EL (cell line): ENCODE data around the gene HPGDS.
"Not testable (repeated sequence)": the region's sequence is repeated elsewhere in the genome, so short reads cannot be mapped to it uniquely, and the experiment has no call there.

Experiments
- DNase-seq: peaks from one replicate; pipeline ENCODE4 v3.0.0-alpha.2; 2016

The HPGDS gene

DNA sequence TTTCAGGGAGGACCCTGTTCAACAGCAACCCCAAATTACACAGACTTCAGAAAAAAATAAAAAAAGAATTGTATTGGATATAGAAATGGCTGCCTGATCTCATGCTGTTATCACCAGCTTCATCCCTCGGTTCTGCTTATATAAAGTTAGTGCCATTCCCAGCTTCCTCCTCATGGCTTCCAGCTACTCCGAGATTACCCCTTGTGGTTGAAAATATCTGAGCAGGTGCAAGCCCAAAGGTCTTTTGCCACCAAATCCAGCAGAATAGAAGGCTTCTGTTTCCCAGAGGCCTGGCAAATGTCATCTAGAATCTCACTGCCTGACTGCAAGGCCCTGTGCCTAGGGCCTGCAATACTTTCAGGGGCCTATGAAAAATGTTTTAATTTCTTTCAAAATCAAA, 13.8 kb upstream of the HPGDS start:
- no peak for DNase-seq

DNA sequence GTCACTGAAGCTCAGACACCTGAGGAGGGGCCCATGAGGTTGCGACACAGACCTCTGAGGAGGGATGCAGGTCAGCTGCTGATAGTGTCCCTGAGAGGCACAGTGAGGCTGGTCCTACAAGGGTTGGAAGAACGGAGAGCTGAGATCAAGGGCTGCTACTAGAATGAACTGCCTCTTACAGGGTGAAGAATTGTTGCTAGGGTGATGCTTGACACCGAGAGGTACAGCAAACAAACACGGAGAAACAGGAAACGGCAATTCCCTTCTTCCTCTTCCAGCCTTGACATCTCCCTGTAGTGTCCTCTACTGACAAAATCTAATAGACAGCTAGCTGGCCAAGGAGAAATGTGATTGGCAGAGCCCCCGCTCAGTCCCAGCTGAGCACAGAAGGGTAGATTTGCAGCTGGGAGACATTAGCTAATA, 11.8 kb upstream of the HPGDS start:
- DNase-seq: no peak

DNA sequence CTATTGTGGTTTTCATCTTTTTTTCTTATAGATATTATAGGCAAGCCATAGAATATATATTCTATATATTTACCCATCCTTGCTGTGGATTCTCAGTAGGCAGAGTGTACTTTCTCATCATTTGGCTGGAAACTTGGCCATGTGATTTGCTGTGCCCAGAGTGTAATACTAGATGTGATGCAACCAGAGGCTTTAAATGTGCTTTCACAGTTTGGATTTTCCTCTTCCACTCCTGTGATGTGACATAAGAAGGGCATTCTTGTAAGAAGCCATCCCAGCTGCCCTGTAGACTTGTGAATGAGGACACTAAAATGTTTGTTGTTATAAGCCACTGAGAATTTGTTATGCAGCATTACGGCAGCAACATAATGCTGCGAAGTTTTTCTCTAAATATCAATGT, 10.4 kb upstream of the HPGDS start:
- no peak for DNase-seq

DNA sequence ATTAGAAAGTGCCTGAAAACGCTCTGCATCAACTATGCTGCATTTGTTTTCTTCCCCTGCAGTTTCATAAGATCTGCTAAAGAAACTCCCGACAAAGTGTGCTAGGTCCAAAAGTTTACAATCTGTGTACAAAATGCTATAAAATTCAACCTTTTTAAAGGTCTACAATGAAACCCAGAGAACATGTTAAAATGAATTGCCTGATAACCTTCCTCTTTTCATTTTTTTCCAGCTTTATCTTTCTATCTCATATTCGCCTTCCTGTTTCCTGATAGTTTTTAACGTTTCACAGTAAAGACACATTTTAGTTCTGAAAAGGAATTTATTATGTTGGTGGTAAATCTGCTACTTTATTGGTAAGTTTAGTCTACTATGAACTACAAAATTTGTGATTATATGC, 9.5 kb upstream of the HPGDS start:
- DNase-seq: no peak

- DNase-seq: no peak
Measured at GRCh38 chr4:94351319-94351718, 8.7 kb upstream of the HPGDS start.

GRCh38 chr4:94350095-94350494, 7.5 kb upstream of the HPGDS start:
- DNase-seq: no peak

DNA sequence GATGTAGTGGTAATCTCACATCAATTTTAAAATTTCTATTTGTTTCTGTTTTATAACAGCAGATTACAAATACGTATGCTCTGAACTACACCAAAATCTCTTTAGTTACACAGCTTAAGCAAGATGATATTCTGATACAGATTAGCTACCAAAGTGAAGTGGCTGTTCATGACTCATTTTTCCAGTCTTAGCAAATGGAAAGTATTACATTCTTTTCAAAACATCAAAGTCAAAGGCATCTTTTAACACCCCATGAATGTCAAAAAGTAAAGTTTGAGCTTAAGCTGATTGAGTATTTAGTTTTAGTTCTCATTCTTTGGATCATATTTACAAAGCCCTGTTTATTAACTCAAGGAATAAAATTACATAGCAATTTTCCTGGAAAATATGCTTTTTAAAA, 6.6 kb upstream of the HPGDS start:
- DNase-seq: peak; percentile 21

DNA sequence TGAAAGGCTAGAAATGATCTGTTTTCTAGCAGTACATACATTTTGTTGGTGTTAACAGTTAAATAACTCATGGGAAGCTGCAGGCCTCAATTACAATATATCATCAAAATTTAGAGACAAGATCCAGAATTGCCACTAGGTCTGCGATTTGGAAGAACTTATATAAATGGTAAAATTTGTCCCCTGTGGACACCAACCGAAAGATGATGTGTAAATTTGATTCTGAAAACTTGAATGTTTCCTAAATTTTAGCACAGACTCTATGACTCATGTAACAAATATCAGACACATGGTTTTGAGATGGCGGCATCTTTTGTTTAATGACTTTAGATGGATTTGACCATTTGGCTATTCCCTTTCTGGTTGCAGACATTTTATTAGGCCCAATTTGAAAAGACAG, 6.0 kb upstream of the HPGDS start:
- peak; percentile 5 for DNase-seq

- DNase-seq: no peak
Measured at GRCh38 chr4:94346541-94346940, 3.9 kb upstream of the HPGDS start.

DNA sequence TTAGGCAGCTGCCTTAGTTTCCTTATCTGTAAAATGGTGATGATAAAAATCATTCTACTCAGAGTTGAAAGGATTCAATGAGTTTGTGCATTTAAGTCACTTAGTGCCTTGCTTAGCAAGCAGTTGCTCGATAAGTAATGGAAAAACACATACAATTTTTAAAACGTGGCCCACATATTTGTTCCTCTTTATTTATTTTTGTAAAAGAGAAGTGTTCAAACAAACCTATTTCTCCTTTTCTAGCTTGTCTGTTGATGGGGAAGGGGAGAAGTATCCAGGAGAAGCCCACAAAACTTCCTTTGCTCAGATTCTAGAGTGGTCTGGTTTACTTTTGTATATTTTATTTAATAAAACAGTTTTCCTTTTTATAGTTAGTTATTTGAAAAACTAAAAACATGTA, 3.3 kb upstream of the HPGDS start:
- DNase-seq: no peak

DNA sequence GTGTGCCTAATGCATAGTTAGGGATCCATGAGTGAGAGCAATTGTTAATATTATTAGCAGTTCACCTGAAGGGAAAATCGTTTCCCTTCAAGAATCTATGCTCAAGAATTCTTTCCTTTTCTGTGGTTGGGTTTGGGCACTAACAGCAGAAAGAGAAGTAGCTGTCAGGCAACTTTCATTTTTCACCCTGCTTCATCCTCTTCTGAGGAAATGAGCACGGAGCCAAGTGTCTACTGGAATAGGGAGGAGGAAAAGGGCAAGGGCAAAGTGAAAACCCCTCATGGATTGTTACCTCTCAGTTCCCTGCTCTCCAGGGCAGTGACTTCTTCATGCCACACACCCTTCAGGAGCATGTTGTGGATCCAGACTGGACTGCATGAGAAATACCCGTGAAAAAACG, 2.6 kb upstream of the HPGDS start:
- DNase-seq: no peak

DNA sequence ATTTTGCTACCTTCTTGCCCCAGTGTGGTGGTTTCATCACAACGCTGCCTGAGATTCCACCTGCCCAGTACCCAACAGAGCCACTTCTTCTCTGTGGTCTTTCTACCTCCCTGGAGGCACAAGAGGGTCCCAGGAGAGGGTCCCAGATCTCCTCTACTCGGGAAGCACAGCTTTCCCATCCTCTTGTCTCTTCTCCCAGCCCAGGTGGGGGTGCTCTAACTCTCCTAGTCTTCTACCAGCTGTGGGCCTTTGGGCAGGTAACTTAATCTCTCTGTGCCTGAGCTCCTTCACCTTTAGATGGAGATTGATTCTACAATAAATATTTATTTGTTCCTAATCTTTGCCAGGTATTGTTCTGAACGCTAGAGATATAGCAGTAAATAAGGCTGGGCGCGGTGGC, 1.8 kb upstream of the HPGDS start:
- DNase-seq: no peak

GRCh38 chr4:94341481-94342370, 910 bp downstream of the HPGDS start:
- no peak for DNase-seq

DNA sequence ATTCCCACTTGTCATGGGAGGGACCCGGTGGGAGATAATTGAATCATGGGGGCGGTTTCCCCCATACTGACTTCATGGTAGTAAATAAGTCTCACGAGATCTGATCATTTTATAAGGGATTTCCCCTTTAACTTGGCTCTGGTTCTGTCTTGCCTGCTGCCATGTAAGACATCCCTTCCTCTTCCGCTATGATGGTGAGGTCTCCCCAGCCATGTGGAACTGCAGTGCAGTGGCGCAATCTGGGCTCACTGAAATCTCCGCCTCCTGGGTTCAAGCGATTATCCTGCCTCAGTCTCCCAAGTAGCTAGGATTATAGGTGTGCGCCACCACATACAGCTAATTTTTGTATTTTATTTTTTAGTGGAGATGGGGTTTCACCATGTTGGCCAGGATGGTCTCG, 2.9 kb downstream of the HPGDS start:
- DNase-seq: no peak

DNA sequence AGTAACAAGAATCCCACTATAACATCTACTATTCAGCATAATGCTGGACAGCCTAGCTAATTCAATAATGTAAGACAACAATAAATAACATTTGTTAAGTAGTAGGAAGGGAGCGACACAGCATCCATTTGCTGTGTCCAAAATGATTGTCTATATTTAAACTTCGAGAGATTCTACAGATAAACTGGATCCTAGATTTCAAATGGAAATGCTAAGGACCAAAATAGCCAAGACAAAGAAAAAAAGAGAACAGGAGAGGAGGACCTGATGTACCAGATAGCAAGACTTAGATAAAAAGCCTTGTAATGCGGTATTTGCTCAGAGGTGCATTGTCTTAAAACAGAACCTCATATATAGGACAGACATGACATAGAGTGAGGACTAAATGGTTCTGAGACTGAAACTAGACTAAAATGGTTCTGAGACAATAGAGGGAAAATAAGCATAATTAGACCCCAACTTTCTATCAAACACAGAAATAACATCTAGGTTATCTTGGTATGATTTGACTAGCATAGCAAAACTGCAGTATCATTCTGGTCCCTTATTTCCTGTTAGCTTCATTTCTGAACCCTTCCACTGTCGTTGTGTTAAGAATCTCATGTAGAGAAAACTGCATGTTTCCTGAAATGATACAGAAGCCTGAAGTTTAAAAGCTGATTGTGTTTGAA, 3.8 kb downstream of the HPGDS start:
- no peak for DNase-seq

GRCh38 chr4:94336791-94337190, 5.8 kb downstream of the HPGDS start:
- DNase-seq: not testable (repeated sequence)

DNA sequence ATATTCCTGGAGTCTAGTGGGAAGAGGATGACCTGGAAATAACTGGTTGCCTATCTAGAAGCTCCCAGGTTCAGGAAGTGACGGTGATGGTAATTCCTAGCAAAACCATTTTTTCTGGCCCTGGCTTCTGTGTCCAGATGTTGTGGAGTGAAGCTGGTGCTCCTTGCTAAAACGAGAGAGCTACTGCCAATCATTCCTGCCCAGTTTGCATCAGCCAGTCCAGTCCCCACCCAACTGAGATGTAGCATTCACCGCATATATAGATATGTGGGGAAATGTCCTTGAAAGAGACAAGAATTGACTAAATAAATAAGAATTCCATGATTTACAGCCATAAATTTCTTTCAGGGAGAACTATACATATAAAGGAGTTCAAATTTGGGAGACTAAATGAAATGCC, 6.3 kb downstream of the HPGDS start:
- no peak for DNase-seq

DNA sequence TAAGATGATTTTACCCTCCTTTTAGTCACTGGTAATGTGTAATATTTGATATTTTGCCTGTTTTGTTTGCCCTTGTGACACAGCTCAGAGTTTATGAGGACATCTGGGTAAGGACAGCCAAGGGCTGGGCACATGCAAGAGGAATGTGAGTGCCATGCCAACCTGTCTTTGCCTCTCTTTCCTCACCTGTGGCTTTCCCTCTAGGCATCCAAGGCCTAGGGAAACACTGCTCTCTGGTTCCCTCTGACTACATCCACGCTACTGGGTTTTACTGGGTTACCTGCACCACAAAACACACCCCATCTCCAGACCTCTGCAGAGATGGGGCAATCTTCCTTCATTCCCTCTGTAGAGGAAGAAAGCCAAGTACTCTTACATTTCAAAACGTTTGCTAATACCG, 7.7 kb downstream of the HPGDS start:
- DNase-seq: no peak

- no peak for DNase-seq
Measured at GRCh38 chr4:94334476-94334875, 8.2 kb downstream of the HPGDS start.

DNA sequence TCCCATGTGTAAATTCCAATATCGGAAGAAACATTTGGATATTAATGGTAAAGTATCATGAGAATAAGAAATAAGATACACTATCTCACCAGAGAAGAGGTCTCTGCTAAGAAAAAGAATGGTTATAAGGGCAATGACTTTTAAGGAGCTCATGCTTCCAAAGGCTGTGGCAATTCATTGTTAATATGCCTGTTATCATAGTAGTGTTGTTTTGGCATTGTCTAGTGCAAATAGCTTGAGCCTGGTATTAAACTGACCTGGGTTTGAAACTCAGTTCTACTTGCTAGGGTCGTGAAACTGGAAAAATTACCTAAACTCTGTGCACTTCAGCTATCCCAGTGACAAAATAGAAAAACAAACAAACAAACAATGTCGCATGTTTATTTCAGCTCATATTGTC, 8.8 kb downstream of the HPGDS start:
- DNase-seq: no peak

DNA sequence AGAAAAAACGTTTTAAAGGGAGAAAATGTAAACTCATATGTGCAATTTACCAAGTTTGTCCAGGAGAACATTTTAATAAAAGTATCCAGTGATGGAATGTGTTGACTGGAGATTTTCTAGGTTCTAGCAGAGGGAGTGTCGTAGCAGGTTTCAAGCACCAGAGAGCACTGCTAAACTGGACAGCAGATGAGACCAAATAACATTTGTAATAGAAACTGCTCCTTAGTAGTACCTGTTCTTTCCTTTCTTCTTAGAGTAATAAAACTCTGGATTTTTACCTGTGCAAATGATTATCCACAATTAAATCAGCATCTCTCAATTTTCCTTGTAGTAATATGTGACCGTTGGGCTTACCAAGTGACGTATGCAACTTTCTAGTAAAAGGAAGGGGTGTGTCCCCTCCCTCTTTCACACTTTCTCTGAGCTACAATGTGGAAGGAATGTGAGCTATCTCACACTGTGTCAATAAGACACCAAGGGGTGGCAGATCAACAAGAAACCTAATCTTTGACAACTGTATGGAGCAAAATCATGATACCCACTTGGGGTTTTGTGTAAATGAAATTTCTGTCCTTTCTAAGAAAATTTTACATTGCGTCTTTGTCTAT, 9.5 kb downstream of the HPGDS start:
- no peak for DNase-seq

DNA sequence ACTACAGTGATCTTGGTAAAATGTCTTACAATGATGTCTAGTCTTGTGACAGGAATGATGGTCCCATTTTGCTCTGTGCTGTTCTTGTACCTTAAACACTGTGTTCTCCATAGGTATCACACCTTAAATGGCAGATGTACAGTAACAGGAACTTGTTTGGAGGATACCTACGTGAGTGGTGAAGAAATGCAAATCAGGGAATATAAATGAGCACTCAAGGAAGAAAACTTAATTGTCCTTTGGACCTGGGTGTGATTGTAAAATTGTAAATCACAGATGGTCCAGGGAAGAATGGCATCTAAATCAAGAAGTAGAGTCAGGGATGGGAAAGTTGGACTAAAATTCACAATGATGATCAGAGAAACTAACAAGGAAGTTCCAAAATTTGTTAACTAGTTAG, 12.7 kb downstream of the HPGDS start:
- no peak for DNase-seq

DNA sequence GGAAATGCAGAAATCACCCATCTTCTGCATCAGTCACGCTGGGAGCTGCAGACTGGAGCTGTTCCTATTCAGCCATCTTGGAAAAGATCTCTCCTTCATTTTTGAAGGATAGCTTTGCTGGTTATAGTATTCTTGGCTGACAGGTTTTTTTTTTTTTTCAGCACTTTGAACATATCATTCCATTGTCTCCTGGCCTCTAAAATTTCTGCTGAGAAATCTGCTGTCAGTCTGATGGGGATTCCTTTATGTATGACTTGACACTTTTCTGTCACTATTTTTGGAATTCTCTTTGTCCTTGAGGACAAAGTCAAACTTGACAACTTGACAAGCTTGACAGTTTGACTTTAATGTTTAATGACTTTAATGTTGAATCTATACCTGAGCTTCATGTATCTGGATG, 16.8 kb downstream of the HPGDS start:
- no peak for DNase-seq

DNA sequence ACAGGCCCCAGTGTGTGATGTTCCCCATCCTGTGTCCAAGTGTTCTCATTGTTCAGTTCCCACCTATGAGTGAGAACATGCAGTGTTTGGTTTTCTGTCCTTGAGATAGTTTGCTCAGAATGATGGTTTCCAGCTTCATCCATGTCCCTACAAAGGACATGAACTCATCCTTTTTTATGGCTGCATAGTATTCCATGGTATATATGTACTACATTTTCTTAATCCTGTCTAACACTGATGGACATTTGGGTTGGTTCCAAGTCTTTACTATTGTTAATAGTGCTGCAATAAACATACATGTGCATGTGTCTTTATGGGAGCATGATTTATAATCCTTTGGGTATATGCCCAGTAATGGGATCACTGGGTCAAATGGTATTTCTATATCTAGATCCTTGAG, 22.7 kb downstream of the HPGDS start:
- not testable (repeated sequence) for DNase-seq
